Activated T-cell treated with anti-CD3 and anti-CD28 coated beads, Interleukin-2, amount 50 U/mL, for 4 hours (primary cell): ENCODE results near the gene MPLKIP. TPM values are rescaled to one million over a fixed set of nuclear protein-coding genes. Genes with fewer than 3 reads are reported as not detected.
"Not testable (repeated sequence)": the region's sequence is repeated elsewhere in the genome, so short reads cannot be mapped to it uniquely, and the experiment has no call there.

Source experiments
- ATAC-seq, 2 donors: fragments of 200-7000 bp; cut with Tn5 transposase; one replicate each; pipeline ENCODE4 v1.10.0; 2021
- DNase-seq: peaks from one replicate; pipeline ENCODE4 v3.0.0-alpha.2; 2020
- H3K27me3 Mint-ChIP-seq: one replicate; pipeline ENCODE4 v1.8.0; 2021; ENCODE audit warnings: low read depth, mixed read lengths
- H3K36me3 Mint-ChIP-seq: one replicate; pipeline ENCODE4 v1.8.0; 2022; ENCODE audit warnings: mixed read lengths; ENCODE audit not compliant: insufficient read depth
- H3K4me1 Mint-ChIP-seq: one replicate; pipeline ENCODE4 v1.8.0; 2021; ENCODE audit warnings: low read depth, mixed read lengths
- H3K4me3 Mint-ChIP-seq: one replicate; pipeline ENCODE4 v1.8.0; 2021; ENCODE audit warnings: mild to moderate bottlenecking, moderate library complexity, mixed read lengths
- H3K9me3 Mint-ChIP-seq: one replicate; pipeline ENCODE4 v1.8.0; 2021; ENCODE audit warnings: mixed read lengths
- total RNA-seq, 3 donors: library from RNA; stranded (reverse); gene quantifications; one replicate each; pipeline ENCODE4 v1.2.1, GENCODE V29; 2021

Gene MPLKIP
- 10 to 100 TPM; 33.9 to 40.9 (median 38.3) TPM for total RNA-seq

DNA sequence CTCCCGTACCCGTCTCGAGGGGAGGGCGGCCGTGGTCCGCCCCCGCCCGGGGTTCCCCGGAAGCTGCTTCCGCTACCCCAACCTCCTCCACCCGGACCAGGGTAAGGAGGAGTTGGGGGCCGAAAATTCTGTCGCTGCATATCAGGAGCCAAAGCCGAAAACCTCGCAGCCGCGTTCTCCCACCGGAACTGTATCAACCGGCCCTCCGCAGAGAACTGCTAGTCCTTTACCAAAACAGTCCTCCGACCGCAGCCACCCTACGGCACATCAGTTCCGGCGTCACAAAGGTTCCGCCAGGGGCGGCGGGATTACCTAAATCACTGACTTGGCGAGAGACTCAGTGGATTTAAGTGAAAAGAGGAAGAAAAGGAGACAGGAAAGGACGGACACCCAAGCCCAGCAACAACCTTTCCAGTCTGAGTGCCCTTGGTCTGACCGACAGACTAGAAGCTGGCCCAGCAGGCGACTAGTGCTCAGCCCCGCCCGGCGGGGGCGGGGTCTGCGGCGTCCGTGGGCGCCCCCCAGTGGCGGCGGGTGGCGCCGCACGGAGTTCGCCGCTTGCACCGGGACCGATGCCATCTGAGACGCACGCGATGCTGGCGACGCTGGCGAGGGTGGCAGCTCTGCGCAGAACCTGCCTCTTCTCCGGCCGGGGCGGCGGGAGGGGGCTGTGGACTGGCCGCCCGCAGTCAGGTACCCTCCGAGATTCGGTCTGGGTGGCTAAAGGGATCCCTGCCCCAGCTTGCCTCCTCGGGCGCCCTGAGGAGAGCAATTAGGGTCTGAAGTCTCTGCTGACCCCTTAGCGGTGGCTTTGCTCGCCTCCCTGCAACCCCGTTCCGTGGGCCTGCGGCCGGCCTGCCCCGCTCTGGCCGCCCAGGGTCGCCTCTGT is at the start of gene MPLKIP, which contains the start of gene SUGCT:
Gene MPLKIP, minus strand, starts transcription at position 195 of the 889 bp plus-strand sequence. Its CDS starts 55 bp downstream, at position 140.
Gene SUGCT, plus strand, starts transcription at position 578 of the 889 bp plus-strand sequence.
- Mint-ChIP-seq H3K9me3 (no peaks in the 10 kb centered on the region), H3K4me3 (peak within 1 kb of the TSS; percentile 92), H3K4me1 (peaks cover 29% of the 10 kb centered on the region), H3K36me3 (peaks cover 3% of the 10 kb centered on the region), H3K27me3 (no peaks in the 10 kb centered on the region)
- ATAC-seq (peak; percentile 88 to 92), DNase-seq (peak; percentile 81)

DNA sequence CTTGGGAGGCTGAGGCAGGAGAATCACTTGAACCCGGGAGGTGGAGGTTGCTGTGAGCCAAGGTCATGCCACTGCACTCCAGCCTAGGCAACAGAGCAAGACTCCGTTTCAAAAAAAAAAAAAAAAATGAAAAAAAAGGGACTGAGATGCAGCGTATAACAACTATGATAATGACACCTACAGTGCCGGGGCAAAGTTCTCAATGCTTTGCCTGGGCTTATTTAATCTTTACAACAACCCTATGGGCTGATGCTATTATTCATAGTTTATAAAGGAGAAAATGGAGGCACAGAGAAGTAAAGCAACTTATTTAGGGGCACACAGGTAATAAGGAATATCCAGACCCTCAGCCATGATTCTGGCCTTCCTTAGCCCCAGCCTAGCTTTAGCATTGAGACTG is 48.0 kb upstream of the MPLKIP start:
- Mint-ChIP-seq H3K27me3 (no peaks in the 10 kb centered on the region), H3K4me3 (no peak overlapping the region), H3K9me3 (no peaks in the 10 kb centered on the region), H3K4me1 (no peaks in the 10 kb centered on the region), H3K36me3 (peaks cover 2% of the 10 kb centered on the region)
- ATAC-seq (no peak), DNase-seq (no peak)

DNA sequence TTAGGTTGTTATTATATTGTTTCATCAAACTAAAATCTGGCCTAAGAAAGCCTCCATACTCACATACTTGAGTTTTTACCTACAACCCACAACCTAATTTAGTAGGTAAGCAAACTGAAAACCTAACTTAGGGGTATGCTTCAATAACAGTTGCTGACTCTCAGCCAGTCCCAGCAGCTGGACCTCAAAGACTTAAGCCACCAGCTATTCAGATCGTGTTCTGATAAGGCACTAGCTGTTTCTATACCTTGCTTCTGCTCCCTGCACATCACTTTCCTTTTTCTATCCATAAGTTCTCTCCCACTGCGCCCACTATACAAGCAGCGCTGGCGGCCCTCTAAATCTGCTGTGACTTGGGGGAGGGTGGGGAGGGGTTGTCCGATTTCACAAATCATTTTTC is 42.6 kb upstream of the MPLKIP start:
- Mint-ChIP-seq H3K27me3 (peaks cover 2% of the 10 kb centered on the region), H3K36me3 (no peaks in the 10 kb centered on the region), H3K9me3 (no peaks in the 10 kb centered on the region), H3K4me1 (no peaks in the 10 kb centered on the region), H3K4me3 (no peak overlapping the region)
- DNase-seq (no peak), ATAC-seq (no peak)

DNA sequence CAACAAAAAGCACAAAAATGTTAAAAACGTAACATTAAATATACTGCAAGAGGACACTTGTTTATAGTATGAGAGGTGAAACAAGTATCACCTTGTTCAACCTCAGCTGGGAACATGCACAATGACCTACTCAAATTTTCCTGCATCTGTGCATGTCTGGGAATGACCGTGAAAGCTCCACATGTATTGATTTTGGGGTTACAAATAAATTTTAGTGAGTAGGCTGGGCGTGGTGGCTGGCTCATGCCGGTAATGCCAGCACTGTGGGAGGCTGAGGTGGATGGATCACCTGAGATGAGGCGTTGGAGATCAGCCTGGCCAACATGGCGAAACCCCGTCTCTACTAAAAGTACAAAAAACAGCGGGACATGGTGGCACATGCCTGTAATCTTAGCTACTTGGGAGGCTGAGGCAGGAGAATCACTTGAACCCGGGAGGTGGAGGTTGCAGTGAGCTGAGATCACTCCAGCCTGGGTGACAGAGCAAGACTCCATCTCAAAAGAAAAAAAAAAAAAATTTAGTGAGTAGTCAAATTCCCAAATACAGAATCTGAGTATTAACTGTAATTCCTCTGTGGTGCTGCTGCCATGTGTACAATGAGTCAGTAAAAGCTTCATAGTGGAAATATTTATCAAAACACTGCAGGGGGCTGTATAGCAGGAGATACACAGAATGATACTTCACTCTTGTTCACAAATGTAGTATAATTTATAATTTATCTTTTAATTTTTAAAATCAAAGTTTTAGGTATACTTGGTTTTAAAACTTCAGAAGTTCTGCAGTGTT is 41.5 kb upstream of the MPLKIP start:
- Mint-ChIP-seq H3K4me1 (no peaks in the 10 kb centered on the region), H3K4me3 (no peak overlapping the region), H3K27me3 (peaks cover 2% of the 10 kb centered on the region), H3K9me3 (no peaks in the 10 kb centered on the region), H3K36me3 (no peaks in the 10 kb centered on the region)
- ATAC-seq (no peak), DNase-seq (no peak)

DNA sequence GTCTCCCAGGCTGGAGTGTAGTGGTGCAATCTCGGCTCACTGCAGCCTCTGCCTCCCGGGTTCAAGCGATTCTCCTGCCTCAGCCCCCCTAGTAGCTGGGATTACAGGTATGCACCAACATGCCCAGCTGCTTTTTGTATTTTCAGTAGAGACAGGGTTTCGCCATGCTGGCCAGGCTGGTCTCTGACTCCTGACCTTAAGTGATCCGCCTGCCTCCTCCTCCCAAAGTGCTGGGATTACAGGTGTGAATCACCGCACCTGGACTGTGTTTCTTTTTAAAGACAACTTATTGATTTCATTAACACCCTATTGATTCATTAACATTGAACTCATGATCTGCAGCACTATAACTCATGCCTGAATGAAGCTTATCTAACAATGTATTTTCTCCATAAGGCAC is 40.8 kb upstream of the MPLKIP start:
- not testable (repeated sequence) for H3K27me3 Mint-ChIP-seq, DNase-seq

DNA sequence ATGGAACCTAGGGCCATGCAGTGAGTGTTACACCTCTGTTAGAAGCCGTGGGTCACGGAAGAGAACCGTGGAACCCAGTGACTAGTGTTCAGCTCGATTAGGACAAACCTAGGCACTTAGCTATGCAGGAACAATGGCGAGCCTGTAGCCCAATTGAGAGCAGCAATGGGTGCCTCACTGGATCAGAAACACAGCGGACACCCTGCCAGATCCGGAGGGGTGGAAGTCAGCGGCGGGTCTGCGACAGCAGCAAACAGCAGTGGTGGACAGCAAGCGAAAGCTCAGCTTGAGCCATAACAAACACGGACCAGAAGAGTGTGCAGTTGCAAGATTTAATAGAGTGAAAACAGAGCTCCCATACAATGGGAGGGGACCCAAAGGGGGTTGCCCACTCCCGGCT is 38.7 kb upstream of the MPLKIP start:
- not testable (repeated sequence) for ATAC-seq, H3K9me3 Mint-ChIP-seq, H3K4me1 Mint-ChIP-seq, H3K36me3 Mint-ChIP-seq, H3K4me3 Mint-ChIP-seq, DNase-seq, H3K27me3 Mint-ChIP-seq

More for the DNA sequence above, 40.8 kb upstream of the MPLKIP start:
- not testable (repeated sequence) for ATAC-seq, H3K4me3 Mint-ChIP-seq, H3K4me1 Mint-ChIP-seq, H3K9me3 Mint-ChIP-seq, H3K36me3 Mint-ChIP-seq

DNA sequence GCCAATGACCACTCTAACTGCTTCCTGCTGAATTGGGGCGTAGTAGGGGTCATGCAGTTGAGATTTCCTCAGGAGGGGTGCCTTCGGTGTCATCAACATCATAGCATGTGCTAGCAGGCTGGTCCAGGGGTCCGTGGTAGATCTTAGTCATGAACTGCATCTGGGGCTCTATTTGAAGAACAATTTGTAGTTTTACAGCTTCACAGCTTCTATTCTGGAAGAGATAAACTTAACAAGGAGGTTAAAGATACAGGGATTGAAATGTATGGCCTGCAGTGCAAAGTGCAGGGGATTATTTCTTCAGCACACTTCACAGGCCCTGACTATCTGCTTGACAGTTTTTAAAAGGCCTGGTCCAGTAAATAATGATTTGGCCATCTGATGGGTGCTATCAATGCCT is 33.8 kb upstream of the MPLKIP start:
- DNase-seq, H3K4me1 Mint-ChIP-seq, H3K36me3 Mint-ChIP-seq, H3K4me3 Mint-ChIP-seq, H3K27me3 Mint-ChIP-seq, ATAC-seq, H3K9me3 Mint-ChIP-seq: not testable (repeated sequence)

DNA sequence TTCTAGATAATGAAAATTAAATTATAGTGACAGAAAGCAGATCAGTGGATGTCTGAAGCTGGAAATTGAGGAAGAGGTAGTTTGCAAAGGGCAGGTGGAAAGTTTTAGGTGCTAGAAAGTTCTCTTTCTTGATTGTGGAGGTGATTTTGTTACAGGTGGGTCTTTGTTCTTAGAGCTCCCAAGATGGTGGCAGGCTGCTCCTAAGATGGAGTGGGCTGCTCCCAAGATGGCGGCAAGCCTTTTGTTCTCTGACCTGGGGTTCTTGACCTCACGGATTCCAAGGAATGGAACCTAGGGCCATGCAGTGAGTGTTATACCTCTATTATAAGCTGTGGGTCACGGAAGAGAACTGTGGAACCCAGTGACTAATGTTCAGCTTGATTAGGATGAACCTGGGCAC is 32.9 kb upstream of the MPLKIP start:
- Mint-ChIP-seq H3K36me3 (no peaks in the 10 kb centered on the region), H3K9me3 (no peaks in the 10 kb centered on the region), H3K4me3 (no peak overlapping the region), H3K27me3 (no peaks in the 10 kb centered on the region), H3K4me1 (no peaks in the 10 kb centered on the region)
- no peak for ATAC-seq
- DNase-seq: no peak

DNA sequence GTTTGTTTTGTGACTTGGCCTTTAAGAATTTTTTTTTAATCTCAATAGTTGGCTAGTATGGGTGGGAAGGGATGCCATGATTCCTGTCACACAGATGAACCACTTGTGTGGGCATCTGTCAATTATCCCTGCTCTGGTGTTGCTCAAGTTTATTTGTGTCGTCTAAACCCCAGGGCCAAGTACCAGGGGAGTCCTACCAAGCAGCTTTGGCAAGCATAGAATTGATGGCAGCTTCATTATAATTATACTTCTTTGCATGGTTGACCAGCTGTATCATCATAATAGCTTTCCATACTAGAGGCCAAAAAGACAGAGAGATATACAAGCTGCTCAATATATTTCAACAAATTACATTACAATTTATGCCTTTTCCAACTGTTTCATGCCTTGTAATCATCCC is 30.8 kb upstream of the MPLKIP start:
- no peaks in the 10 kb centered on the region for H3K27me3 Mint-ChIP-seq
- H3K9me3 Mint-ChIP-seq: no peaks in the 10 kb centered on the region
- H3K36me3 Mint-ChIP-seq: no peaks in the 10 kb centered on the region
- H3K4me3 Mint-ChIP-seq: no peak overlapping the region
- no peak for ATAC-seq
- H3K4me1 Mint-ChIP-seq: no peaks in the 10 kb centered on the region
- no peak for DNase-seq

DNA sequence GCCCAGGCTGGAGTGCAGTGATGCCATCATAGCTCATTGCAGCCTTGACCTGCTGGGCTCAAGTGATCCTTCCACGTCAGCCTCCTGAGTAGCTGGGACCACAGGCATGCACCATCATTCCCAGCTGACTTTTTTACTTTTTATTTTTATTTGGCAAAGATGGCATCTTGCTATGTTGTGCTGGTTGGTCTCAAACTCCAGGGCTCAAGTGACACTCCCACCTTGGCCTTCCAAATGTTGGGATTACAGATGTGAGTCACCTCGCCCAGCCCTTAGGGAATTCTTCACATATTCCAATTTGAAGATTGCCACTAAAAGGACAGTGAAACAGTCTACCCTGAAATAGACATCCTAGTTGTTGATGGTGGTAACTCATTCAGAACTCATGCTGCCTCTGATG is 28.1 kb upstream of the MPLKIP start:
- H3K36me3 Mint-ChIP-seq: no peaks in the 10 kb centered on the region
- H3K27me3 Mint-ChIP-seq: no peaks in the 10 kb centered on the region
- H3K4me1 Mint-ChIP-seq: no peaks in the 10 kb centered on the region

DNA sequence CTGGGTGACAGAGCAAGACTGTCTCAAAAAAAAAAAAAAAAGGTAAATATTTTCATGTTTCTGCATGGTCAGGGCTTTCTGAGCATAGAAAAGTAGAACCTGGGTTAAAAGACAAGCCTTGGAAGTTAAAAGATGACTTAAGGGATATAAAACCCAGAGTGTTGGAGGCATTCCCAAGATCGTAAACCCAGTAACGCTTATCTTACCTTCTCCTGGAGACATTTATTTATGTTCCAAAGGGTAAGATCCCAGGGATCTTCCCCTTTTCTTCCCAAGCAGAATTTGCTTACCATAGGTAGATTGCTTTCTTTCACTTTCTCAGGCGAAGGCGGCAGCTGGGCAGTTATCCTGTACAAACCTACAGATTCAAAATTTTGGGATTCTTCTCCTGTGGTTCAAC is 22.6 kb upstream of the MPLKIP start:
- ATAC-seq: no peak
- H3K4me3 Mint-ChIP-seq: no peak overlapping the region
- no peaks in the 10 kb centered on the region for H3K4me1 Mint-ChIP-seq

More for the DNA sequence above, 28.1 kb upstream of the MPLKIP start:
- ATAC-seq (no peak), DNase-seq (no peak)
- Mint-ChIP-seq H3K9me3 (no peaks in the 10 kb centered on the region), H3K4me3 (no peak overlapping the region)

DNA sequence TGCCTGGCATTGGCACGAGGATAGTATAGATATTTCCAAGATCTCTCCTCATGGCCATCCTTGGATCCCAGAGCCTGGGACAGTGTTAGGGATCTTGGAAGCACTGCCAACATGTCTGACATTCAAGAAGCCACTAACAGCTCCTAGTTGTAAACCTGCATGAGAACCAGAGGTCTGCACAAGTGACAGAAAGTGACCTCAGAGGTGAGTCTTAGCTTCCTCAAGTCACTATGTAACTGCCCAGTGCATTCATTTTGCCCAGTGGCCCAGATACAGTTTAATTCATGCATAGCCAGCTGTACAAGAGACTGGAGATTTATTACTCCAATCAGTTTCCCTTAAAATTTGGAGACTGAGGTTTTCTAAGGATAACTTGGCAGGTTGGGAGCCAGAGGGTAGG is 17.1 kb upstream of the MPLKIP start:
- H3K36me3 Mint-ChIP-seq: no peaks in the 10 kb centered on the region
- DNase-seq (no peak), ATAC-seq (no peak)
- peaks cover 6% of the 10 kb centered on the region for H3K27me3 Mint-ChIP-seq
- H3K4me3 Mint-ChIP-seq: no peak overlapping the region
- H3K9me3 Mint-ChIP-seq: no peaks in the 10 kb centered on the region
- no peaks in the 10 kb centered on the region for H3K4me1 Mint-ChIP-seq

More for the DNA sequence above, 22.6 kb upstream of the MPLKIP start:
- Mint-ChIP-seq H3K27me3 (no peaks in the 10 kb centered on the region), H3K36me3 (no peaks in the 10 kb centered on the region), H3K9me3 (no peaks in the 10 kb centered on the region)
- no peak for DNase-seq

DNA sequence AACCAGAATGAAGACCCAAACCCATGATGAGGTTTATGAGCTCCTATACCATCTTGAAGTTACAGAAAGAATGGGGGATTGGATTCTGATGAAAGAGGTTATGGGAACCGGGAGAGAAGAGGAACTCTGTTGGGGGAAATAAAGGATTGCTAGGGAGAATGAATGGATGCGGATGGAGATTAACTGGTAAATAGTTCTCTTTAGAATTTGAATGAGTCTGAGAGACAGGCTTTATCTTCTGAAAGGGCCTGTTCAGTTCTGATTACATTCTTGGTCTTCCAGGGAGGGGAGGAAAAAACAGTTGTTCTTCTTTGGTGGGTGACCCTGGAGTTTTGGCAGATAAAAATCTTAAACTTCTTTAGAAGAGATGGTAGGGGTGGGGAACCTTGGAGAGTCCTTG is 14.2 kb upstream of the MPLKIP start:
- no peaks in the 10 kb centered on the region for H3K4me1 Mint-ChIP-seq
- peaks cover 11% of the 10 kb centered on the region for H3K27me3 Mint-ChIP-seq
- DNase-seq (no peak), ATAC-seq (no peak)
- H3K9me3 Mint-ChIP-seq: no peaks in the 10 kb centered on the region
- no peak overlapping the region for H3K4me3 Mint-ChIP-seq
- H3K36me3 Mint-ChIP-seq: no peaks in the 10 kb centered on the region

DNA sequence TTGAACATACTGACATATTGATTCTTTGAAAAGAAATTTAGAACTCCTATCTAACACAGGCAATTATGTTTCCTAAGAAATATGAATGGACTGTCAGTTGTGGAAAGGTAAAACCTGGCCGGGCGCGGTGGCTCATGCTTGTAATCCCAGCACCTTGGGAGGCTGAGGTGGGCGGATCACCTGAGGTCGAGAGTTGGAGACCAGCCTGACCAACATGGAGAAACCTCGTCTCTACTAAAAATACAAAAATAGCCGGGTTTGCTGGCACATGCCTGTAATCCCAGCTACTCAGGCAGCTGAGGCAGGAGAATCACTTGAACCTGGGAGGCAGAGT is 13.8 kb upstream of the MPLKIP start:
- ATAC-seq, H3K4me3 Mint-ChIP-seq, DNase-seq, H3K9me3 Mint-ChIP-seq, H3K36me3 Mint-ChIP-seq, H3K4me1 Mint-ChIP-seq: not testable (repeated sequence)
- peaks cover 12% of the 10 kb centered on the region for H3K27me3 Mint-ChIP-seq
